ENCODE data around the gene ANKRD28. TPM values are rescaled to one million over a fixed set of nuclear protein-coding genes. Genes with fewer than 3 reads are reported as not detected.

Gene ANKRD28
- total RNA-seq, 1 donor from 2014 or later: 45.0 TPM

DNA sequence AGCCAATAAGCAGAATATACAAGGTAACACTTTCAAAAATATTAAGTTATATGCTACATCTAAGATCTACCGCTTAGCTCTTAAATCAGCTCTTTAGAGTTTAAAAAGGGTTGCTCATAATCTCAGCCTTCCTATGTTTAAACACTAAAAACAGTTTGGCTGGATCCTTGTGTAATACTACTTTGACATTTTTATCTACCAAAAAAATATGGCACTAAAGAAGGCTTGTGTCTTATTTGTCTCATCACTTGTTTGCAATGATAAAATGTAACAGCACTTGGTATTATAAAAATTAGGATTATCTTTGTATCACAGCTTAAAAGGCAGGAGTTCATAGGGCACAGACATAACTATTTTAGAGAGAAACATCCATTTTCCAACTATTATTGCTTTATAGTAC, 9.8 kb downstream of the ANKRD28 start:
- H3K36me3 Mint-ChIP-seq: peaks cover 29% of the 10 kb centered on the region
- no peak for DNase-seq (ENCODE audit: low spot score in 2 of 2, unreplicated experiment in 2 of 2)

DNA sequence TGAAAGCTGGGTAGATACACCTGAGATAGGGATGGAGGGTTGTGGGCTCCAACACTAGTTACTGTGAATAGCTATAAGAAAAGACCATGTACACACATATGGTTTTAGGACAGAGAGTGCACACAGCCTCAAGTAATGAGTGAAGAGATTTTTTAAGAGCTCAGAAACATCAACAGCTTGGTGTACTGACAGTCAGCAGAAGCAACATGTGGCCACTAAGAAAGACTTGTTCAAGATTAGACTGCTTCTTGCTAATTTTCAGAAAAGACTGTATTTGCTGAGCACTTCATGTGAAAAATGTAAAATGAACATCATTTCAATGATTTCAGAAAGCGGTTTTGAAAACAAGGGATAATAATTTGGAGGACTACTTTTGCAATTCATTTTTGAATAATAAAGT, 10.3 kb downstream of the ANKRD28 start:
- H3K4me1 Mint-ChIP-seq: peaks cover 13% of the 10 kb centered on the region
- no peak for TF ChIP-seq CTCF (IDR thresholded peaks at IDR 0.05; ENCODE audit: unreplicated experiment)
- no peak for DNase-seq (ENCODE audit: low spot score in 2 of 2, unreplicated experiment in 2 of 2)
- H3K27me3 Mint-ChIP-seq (ENCODE audit: low read depth): no peaks in the 10 kb centered on the region
- peaks cover 29% of the 10 kb centered on the region for H3K36me3 Mint-ChIP-seq
- H3K9me3 Mint-ChIP-seq: peaks cover 22% of the 10 kb centered on the region
- no peak overlapping the region for H3K4me3 Mint-ChIP-seq
- H3K27ac Mint-ChIP-seq: peak overlapping the region; percentile 1

More for the DNA sequence above, 9.8 kb downstream of the ANKRD28 start:
- Mint-ChIP-seq H3K27ac (no peak overlapping the region), H3K4me1 (peaks cover 9% of the 10 kb centered on the region), H3K4me3 (no peak overlapping the region), H3K9me3 (peaks cover 22% of the 10 kb centered on the region), H3K27me3 (ENCODE audit: low read depth) (no peaks in the 10 kb centered on the region)
- TF ChIP-seq CTCF (IDR thresholded peaks at IDR 0.05; ENCODE audit: unreplicated experiment): no peak

GRCh38 chr3:15783361-15783969, 14.3 kb downstream of the ANKRD28 start:
- Mint-ChIP-seq H3K4me1 (peaks cover 16% of the 10 kb centered on the region), H3K4me3 (no peak overlapping the region), H3K9me3 (no peaks in the 10 kb centered on the region), H3K36me3 (peaks cover 2% of the 10 kb centered on the region), H3K27me3 (ENCODE audit: low read depth) (no peaks in the 10 kb centered on the region), H3K27ac (no peak overlapping the region)
- TF ChIP-seq CTCF (IDR thresholded peaks at IDR 0.05; ENCODE audit: unreplicated experiment): no peak
- no peak for DNase-seq (ENCODE audit: low spot score in 2 of 2, unreplicated experiment in 2 of 2)

DNA sequence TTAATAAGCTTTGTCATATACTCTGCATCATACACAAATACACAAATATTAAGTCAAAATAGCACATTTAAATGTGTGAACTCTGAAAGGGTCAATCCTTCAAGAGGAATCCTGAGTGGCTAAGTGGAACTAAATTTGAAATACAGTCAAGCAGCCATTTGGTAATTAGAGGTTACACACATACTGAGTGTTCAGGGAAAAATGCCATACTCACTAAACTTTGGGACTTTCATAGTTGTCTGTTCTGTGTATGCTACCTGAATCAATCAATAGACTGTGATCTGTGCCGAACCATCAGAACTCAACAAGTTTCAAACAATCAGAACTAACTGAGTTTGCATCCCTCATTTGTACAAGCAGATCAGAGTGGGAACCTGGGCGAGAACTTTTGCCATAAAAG, 15.3 kb downstream of the ANKRD28 start:
- DNase-seq (ENCODE audit: low spot score in 2 of 2, unreplicated experiment in 2 of 2): no peak
- H3K36me3 Mint-ChIP-seq: peaks cover 3% of the 10 kb centered on the region
- peaks cover 16% of the 10 kb centered on the region for H3K4me1 Mint-ChIP-seq
- H3K27me3 Mint-ChIP-seq (ENCODE audit: low read depth): no peaks in the 10 kb centered on the region
- H3K4me3 Mint-ChIP-seq: no peak overlapping the region
- H3K9me3 Mint-ChIP-seq: no peaks in the 10 kb centered on the region
- no peak overlapping the region for H3K27ac Mint-ChIP-seq
- no peak for TF ChIP-seq CTCF (IDR thresholded peaks at IDR 0.05; ENCODE audit: unreplicated experiment)

DNA sequence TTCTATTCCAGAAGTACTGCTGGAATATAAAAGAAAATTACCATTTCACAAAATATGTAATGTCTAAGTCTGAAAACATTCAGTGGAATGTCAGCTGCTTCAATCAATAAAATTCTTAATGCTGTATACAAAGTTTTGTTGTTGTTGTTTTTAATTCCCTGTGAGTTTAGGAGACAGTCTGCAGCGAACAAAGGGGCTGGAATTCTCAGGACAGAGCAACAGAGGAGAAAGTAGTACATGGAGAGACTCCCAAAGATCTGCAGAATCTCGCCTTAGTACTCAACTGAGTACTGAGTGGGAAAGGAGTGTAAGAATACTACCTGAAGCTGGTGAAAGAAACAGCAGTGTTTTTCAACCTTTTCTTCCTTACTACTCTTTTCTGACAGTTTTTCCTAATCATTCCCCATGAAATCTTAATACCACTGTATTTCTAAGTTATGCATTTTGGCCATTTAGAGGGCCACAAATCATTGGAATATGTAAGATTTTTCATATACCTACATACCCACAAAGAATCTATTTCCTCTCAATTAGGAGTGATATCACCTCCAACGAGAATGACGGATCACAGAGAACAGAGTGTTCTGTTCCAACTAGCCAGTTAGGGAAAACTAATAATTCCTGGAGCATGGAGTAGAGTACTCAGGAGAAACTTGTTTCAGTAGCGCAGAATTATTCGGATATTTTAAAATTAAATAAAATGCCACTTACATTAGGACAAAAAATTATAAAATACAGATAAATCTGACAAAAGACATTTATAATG, 16.0 kb downstream of the ANKRD28 start:
- Mint-ChIP-seq H3K4me3 (no peak overlapping the region), H3K4me1 (peaks cover 16% of the 10 kb centered on the region), H3K27ac (peak overlapping the region; percentile 26), H3K9me3 (no peaks in the 10 kb centered on the region), H3K36me3 (peaks cover 3% of the 10 kb centered on the region), H3K27me3 (ENCODE audit: low read depth) (no peaks in the 10 kb centered on the region)
- no peak for DNase-seq (ENCODE audit: low spot score in 2 of 2, unreplicated experiment in 2 of 2)
- no peak for TF ChIP-seq CTCF (IDR thresholded peaks at IDR 0.05; ENCODE audit: unreplicated experiment)
